B cell (primary cell): ENCODE data around the gene RBM19. TPM values are rescaled to one million over a fixed set of nuclear protein-coding genes. Genes with fewer than 3 reads are reported as not detected.

Experiments used
- ATAC-seq: fragments of 200-7000 bp; cut with Tn5 transposase; one replicate; pipeline ENCODE4 v1.10.0; 2021; ENCODE audit warnings: low read depth, mild to moderate bottlenecking, moderate number of reproducible peaks, moderate library complexity
- CTCF ChIA-PET: fragments of 350-600 bp; sonication (Branson Sonifier 250); formaldehyde crosslinking; loops from one replicate; lab custom pipeline; 2021; ENCODE audit warnings: antibody characterized with exemption, inconsistent platforms; lab: Charles Lee
- POLR2A ChIA-PET: fragments of 350-600 bp; sonication (Branson Sonifier 250); formaldehyde crosslinking; loops from one replicate; lab custom pipeline; 2021; ENCODE audit warnings: antibody characterized with exemption; lab: Charles Lee
- DNase-seq: peaks from one replicate; pipeline ENCODE4 v3.0.0; 2013
- H2AFZ ChIP-seq: 2 replicates; pipeline ENCODE4 v1.6.1; 2012; ENCODE audit warnings: mild to moderate bottlenecking, low read depth, low read length; ENCODE audit not compliant: insufficient read depth, poor library complexity, severe bottlenecking
- H3K27ac ChIP-seq, 2 donors: 1 replicate in 1 of 2; 2 replicates in 1 of 2; pipeline ENCODE4 v1.5.1; 2012 to 2013; ENCODE audit warnings: low read length in 2 of 2, mild to moderate bottlenecking in 2 of 2, moderate library complexity in 1 of 2
- H3K27me3 ChIP-seq, 4 experiments: fragments of 200-600 bp in 1 of 4; sonication (generic) in 1 of 4; replicated peaks in 1 of 4; 1 replicate in 2 of 4; 2 replicates in 2 of 4; pipeline versions ENCODE4 v1.6.1 to v1.7.0; 2013 to 2016; ENCODE audit warnings: low read length in 3 of 4, mild to moderate bottlenecking in 2 of 4, mixed read lengths in 1 of 4, moderate library complexity in 1 of 4; ENCODE audit not compliant: insufficient read depth in 4 of 4, control insufficient read depth in 3 of 4; ENCODE audit errors: control extremely low read depth in 1 of 4
- H3K36me3 ChIP-seq, 2 experiments: replicated peaks in 1 of 2; 1 replicate in 1 of 2; 2 replicates in 1 of 2; pipeline versions ENCODE4 v1.6.1 to v1.7.1; 2013; ENCODE audit warnings: low read length in 1 of 2; ENCODE audit not compliant: insufficient read depth in 2 of 2, control insufficient read depth in 1 of 2; ENCODE audit errors: control extremely low read depth in 1 of 2, extremely low read depth in 1 of 2
- H3K4me1 ChIP-seq, 2 donors: fragments of 200-600 bp in 1 of 2; sonication (generic) in 1 of 2; 1 replicate in 1 of 2; 2 replicates in 1 of 2; pipeline versions ENCODE4 v1.5.1 to v1.6.1; 2013 to 2017; ENCODE audit warnings: low read length in 2 of 2; ENCODE audit not compliant: control insufficient read depth in 2 of 2, insufficient read depth in 2 of 2
- H3K4me2 ChIP-seq: replicated peaks from 2 replicates; pipeline ENCODE3; 2012; ENCODE audit warnings: mild to moderate bottlenecking, low read depth, low read length; ENCODE audit not compliant: poor library complexity, severe bottlenecking
- H3K4me3 ChIP-seq, 5 experiments: fragments of 200-600 bp in 1 of 5; sonication (generic) in 1 of 5; 1 replicate in 3 of 5; 2 replicates in 2 of 5; pipeline versions ENCODE4 v1.5.1 to v1.7.0; 2011 to 2016; ENCODE audit warnings: low read length in 4 of 5, mild to moderate bottlenecking in 4 of 5, low read depth in 2 of 5, control low read depth in 1 of 5, moderate library complexity in 1 of 5; ENCODE audit not compliant: insufficient read depth in 1 of 5; ENCODE audit errors: control extremely low read depth in 1 of 5, extremely low read depth in 1 of 5
- H3K79me2 ChIP-seq: fragments of 200-600 bp; sonication (generic); one replicate; pipeline ENCODE4 v1.6.0; 2016; ENCODE audit warnings: low read length; ENCODE audit not compliant: control insufficient read depth, insufficient read depth
- H3K9ac ChIP-seq: fragments of 200-600 bp; sonication (generic); 2 replicates; pipeline ENCODE4 v1.6.1; 2017; ENCODE audit warnings: mild to moderate bottlenecking, low read length, moderate library complexity
- H3K9me3 ChIP-seq, 3 donors: one replicate each; pipeline versions ENCODE4 v1.6.1 to v1.7.1; 2013; ENCODE audit warnings: low read length in 2 of 3; ENCODE audit not compliant: control insufficient read depth in 2 of 3, insufficient read depth in 1 of 3; ENCODE audit errors: control extremely low read depth in 1 of 3
- H4K20me1 ChIP-seq: 2 replicates; pipeline ENCODE4 v1.6.0; 2012; ENCODE audit warnings: mild to moderate bottlenecking, low read length; ENCODE audit not compliant: insufficient read depth, control insufficient read depth, poor library complexity, severe bottlenecking
- H3K27ac Mint-ChIP-seq: one replicate; pipeline ENCODE4 v1.8.0; 2021; ENCODE audit warnings: mixed read lengths
- H3K27me3 Mint-ChIP-seq: one replicate; pipeline ENCODE4 v1.8.0; 2021; ENCODE audit warnings: mixed read lengths
- H3K4me1 Mint-ChIP-seq: one replicate; pipeline ENCODE4 v1.8.0; 2021; ENCODE audit warnings: mixed read lengths
- H3K4me3 Mint-ChIP-seq: one replicate; pipeline ENCODE4 v1.8.0; 2021; ENCODE audit warnings: mixed read lengths
- H3K9me3 Mint-ChIP-seq: one replicate; pipeline ENCODE4 v1.8.0; 2022; ENCODE audit warnings: mixed read lengths; ENCODE audit not compliant: insufficient read depth
- CTCF ChIP-seq: fragments of 200-600 bp; IDR thresholded peaks from one replicate; pipeline ENCODE4 v1.8.0; 2022; ENCODE audit warnings: antibody characterized with exemption, mild to moderate bottlenecking
- EZH2 ChIP-seq: IDR thresholded peaks from 2 replicates; pipeline ENCODE4 v1.6.1; 2012; ENCODE audit warnings: borderline replicate concordance, low read depth, mild to moderate bottlenecking, moderate library complexity, low read length; ENCODE audit not compliant: insufficient read depth, poor library complexity, severe bottlenecking
- WGBS: methylation state at CpG from one replicate; pipeline ENCODE4 v1.1.5; 2013; ENCODE audit warnings: missing lambda C conversion rate; ENCODE audit not compliant: insufficient coverage; 5-methylcytosine and 5-hydroxymethylcytosine counted together
- intact Hi-C: fragments of 100-400 bp; cut with micrococcal nuclease; formaldehyde crosslinking; loops from one replicate; pipeline ENCODE4 v1.10.0; 2022
- polyA plus RNA-seq: library from polyadenylated mRNA; depleted of rRNA; stranded (reverse); fragments of >200 nt; gene quantifications from 2 replicates; pipeline ENCODE4 v1.2.3, GENCODE V29; 2012
- total RNA-seq, 2 donors: library from RNA; stranded (reverse); fragments of 120-200 nt in 1 of 2; gene quantifications; 1 replicate in 1 of 2; 2 replicates in 1 of 2; pipeline versions ENCODE4 v1.2.3 to v1.2.4, GENCODE V29; 2013 to 2022

RBM19 gene
- total and polyA plus RNA-seq, 2 donors (not counting 1 experiment from before 2014, with no cell fraction given) = 43.1 to 90.0 TPM

- H3K36me3 ChIP-seq = no peaks in the 10 kb centered on the region
- intact Hi-C loops = no loop called here
- ATAC-seq (no peak), DNase-seq (no peak)
- WGBS = 93% methylated on average over 3 of the region's 6 CpGs
- no peaks in the 10 kb centered on the region for H3K9me3 Mint-ChIP-seq
- H3K27ac ChIP-seq = no peak overlapping the region
- ChIA-PET POLR2A (no interaction called here), CTCF (no interaction called here)
- H3K4me2 ChIP-seq = no peak overlapping the region
- H3K9me3 ChIP-seq = peaks cover 0 to 9% (median 0%) of the 10 kb centered on the region in 3 donors
- no peak overlapping the region for H3K27ac Mint-ChIP-seq
- H3K4me1 Mint-ChIP-seq = no peaks in the 10 kb centered on the region
- no peak overlapping the region for H3K4me3 ChIP-seq
- H2AFZ ChIP-seq = no peak overlapping the region
- peaks cover 30% of the 10 kb centered on the region for H3K27me3 Mint-ChIP-seq
- no peak overlapping the region for H3K9ac ChIP-seq
- no peaks in the 10 kb centered on the region for H4K20me1 ChIP-seq
- no peaks in the 10 kb centered on the region for H3K79me2 ChIP-seq
- no peak for TF ChIP-seq CTCF
- no peak for TF ChIP-seq EZH2
- no peaks in the 10 kb centered on the region for H3K4me1 ChIP-seq
- H3K4me3 Mint-ChIP-seq = no peak overlapping the region
- H3K27me3 ChIP-seq = peaks cover 0 to 16% (median 0%) of the 10 kb centered on the region in 4 experiments
Measured at GRCh38 chr12:113991224-113992044, 25.3 kb upstream of the RBM19 start.
